CD4-positive, alpha-beta T cell (primary cell): ENCODE measurements around the gene PF4V1. TPM values are rescaled to one million over a fixed set of nuclear protein-coding genes. Genes with fewer than 3 reads are reported as not detected.

Experiments used
- ATAC-seq: fragments of 200-7000 bp; cut with Tn5 transposase; one replicate; pipeline ENCODE4 v1.10.0; 2022; ENCODE audit warnings: mild to moderate bottlenecking; ENCODE audit not compliant: poor library complexity
- CTCF ChIA-PET: fragments of 350-600 bp; sonication (Branson Sonifier 250); formaldehyde crosslinking; loops from one replicate; lab custom pipeline; 2021; ENCODE audit warnings: antibody characterized with exemption, inconsistent platforms; lab: Charles Lee
- POLR2A ChIA-PET: fragments of 350-600 bp; sonication (Branson Sonifier 250); formaldehyde crosslinking; loops from one replicate; lab custom pipeline; 2021; ENCODE audit warnings: antibody characterized with exemption, inconsistent platforms; lab: Charles Lee
- DNase-seq, 14 experiments: peaks; one replicate each; pipeline ENCODE4 v3.0.0-alpha.2; 2013 to 2020; ENCODE audit warnings: mixed read lengths in 2 of 14
- H3K27ac ChIP-seq, 2 donors: one replicate each; pipeline versions ENCODE4 v1.5.1 to v1.7.0; 2013; ENCODE audit warnings: low read length in 2 of 2, low read depth in 1 of 2, mild to moderate bottlenecking in 1 of 2
- H3K27me3 ChIP-seq, 2 experiments: 1 replicate in 1 of 2; 2 replicates in 1 of 2; pipeline versions ENCODE4 v1.6.1 to v1.7.0; 2013; ENCODE audit warnings: low read length in 2 of 2, control low read depth in 1 of 2, mild to moderate bottlenecking in 1 of 2, moderate library complexity in 1 of 2; ENCODE audit not compliant: insufficient read depth in 2 of 2, control insufficient read depth in 1 of 2
- H3K36me3 ChIP-seq: one replicate; pipeline ENCODE4 v1.6.1; 2013; ENCODE audit warnings: low read length, control low read depth; ENCODE audit not compliant: insufficient read depth
- H3K4me1 ChIP-seq: one replicate; pipeline ENCODE4 v1.6.1; 2013; ENCODE audit warnings: low read length, control low read depth; ENCODE audit not compliant: insufficient read depth
- H3K4me3 ChIP-seq: one replicate; pipeline ENCODE4 v1.5.1; 2013; ENCODE audit warnings: mild to moderate bottlenecking, low read length, moderate library complexity
- H3K9me3 ChIP-seq, 2 experiments: 1 replicate in 1 of 2; 2 replicates in 1 of 2; pipeline versions ENCODE4 v1.6.1 to v1.7.0; 2013; ENCODE audit warnings: low read length in 2 of 2, mild to moderate bottlenecking in 2 of 2, control low read depth in 1 of 2, moderate library complexity in 1 of 2; ENCODE audit not compliant: control insufficient read depth in 1 of 2, insufficient read depth in 1 of 2
- H3K27ac Mint-ChIP-seq: one replicate; pipeline ENCODE4 v1.8.0; 2020; ENCODE audit warnings: mixed read lengths
- H3K27me3 Mint-ChIP-seq: one replicate; pipeline ENCODE4 v1.8.0; 2021; ENCODE audit warnings: mixed read lengths
- H3K36me3 Mint-ChIP-seq: one replicate; pipeline ENCODE4 v1.8.0; 2021; ENCODE audit warnings: low read depth, mixed read lengths
- H3K4me1 Mint-ChIP-seq: one replicate; pipeline ENCODE4 v1.8.0; 2021; ENCODE audit warnings: low read depth, mixed read lengths
- H3K4me3 Mint-ChIP-seq: one replicate; pipeline ENCODE4 v1.8.0; 2020; ENCODE audit warnings: mild to moderate bottlenecking, mixed read lengths
- H3K9me3 Mint-ChIP-seq: one replicate; pipeline ENCODE4 v1.8.0; 2020; ENCODE audit warnings: mixed read lengths
- CTCF ChIP-seq: fragments of 200-600 bp; IDR thresholded peaks from one replicate; pipeline ENCODE4 v1.8.0; 2022; ENCODE audit warnings: antibody characterized with exemption, mild to moderate bottlenecking
- intact Hi-C, 2 experiments: fragments of 100-400 bp; cut with DNase I in 1 of 2; cut with micrococcal nuclease in 1 of 2; formaldehyde crosslinking; loops; one replicate each; pipeline versions ENCODE4 v1.15.1 to v1.9.0; 2023 to 2025; cut with DNase I, micrococcal nuclease
- total RNA-seq, 174 experiments: library from RNA in 2 of 174; stranded (reverse) in 2 of 174; gene quantifications; one replicate each; pipeline ENCODE4 v1.2.3 and lab custom pipeline; 2021 to 2026

Gene PF4V1
- total RNA-seq, 2 experiments from 2014 or later: not detected

- ATAC-seq (no peak), DNase-seq (peak in 1 of 14 experiments; percentile 14)
- Mint-ChIP-seq H3K4me1 (no peaks in the 10 kb centered on the region), H3K36me3 (no peaks in the 10 kb centered on the region), H3K4me3 (no peak overlapping the region), H3K27ac (no peak overlapping the region), H3K9me3 (peaks cover 6% of the 10 kb centered on the region), H3K27me3 (no peaks in the 10 kb centered on the region)
- no peak overlapping the region for H3K4me3 ChIP-seq
- H3K9me3 ChIP-seq: no peaks in the 10 kb centered on the region
- no peaks in the 10 kb centered on the region for H3K36me3 ChIP-seq
- intact Hi-C loops: no loop called here
- H3K4me1 ChIP-seq: no peaks in the 10 kb centered on the region
- CTCF ChIA-PET: no interaction called here
- H3K27ac ChIP-seq: no peak overlapping the region
- no peak for TF ChIP-seq CTCF
- H3K27me3 ChIP-seq: no peaks in the 10 kb centered on the region
- POLR2A ChIA-PET: no interaction called here
These were observed 30.1 kb upstream of the PF4V1 start for GRCh38 chr4:73822812-73823504.

- Mint-ChIP-seq H3K4me3 (no peak overlapping the region), H3K36me3 (no peaks in the 10 kb centered on the region), H3K27ac (no peak overlapping the region), H3K9me3 (peaks cover 6% of the 10 kb centered on the region), H3K4me1 (no peaks in the 10 kb centered on the region), H3K27me3 (no peaks in the 10 kb centered on the region)
- CTCF ChIA-PET: no interaction called here
- POLR2A ChIA-PET: no interaction called here
- ATAC-seq (no peak), DNase-seq (no peak)
- no peaks in the 10 kb centered on the region for H3K4me1 ChIP-seq
- H3K9me3 ChIP-seq: no peaks in the 10 kb centered on the region
- H3K4me3 ChIP-seq: no peak overlapping the region
- no peaks in the 10 kb centered on the region for H3K27me3 ChIP-seq
- no peak overlapping the region for H3K27ac ChIP-seq
- no peak for TF ChIP-seq CTCF
- no peaks in the 10 kb centered on the region for H3K36me3 ChIP-seq
- intact Hi-C loops: no loop called here
These were observed 29.3 kb upstream of the PF4V1 start for GRCh38 chr4:73823760-73824159.

GRCh38 chr4:73828956-73829355 lies 24.1 kb upstream of the PF4V1 start:
- no peak for TF ChIP-seq CTCF
- ATAC-seq: no peak
- no peaks in the 10 kb centered on the region for H3K4me1 ChIP-seq
- H3K27me3 Mint-ChIP-seq: no peaks in the 10 kb centered on the region
- no peak overlapping the region for H3K27ac Mint-ChIP-seq
- no peaks in the 10 kb centered on the region for H3K36me3 ChIP-seq
- POLR2A ChIA-PET: no interaction called here
- H3K27ac ChIP-seq: no peak overlapping the region
- H3K4me3 Mint-ChIP-seq: no peak overlapping the region
- DNase-seq: peak in 1 of 14 experiments; percentile 9
- H3K36me3 Mint-ChIP-seq: no peaks in the 10 kb centered on the region
- no peaks in the 10 kb centered on the region for H3K27me3 ChIP-seq
- H3K4me3 ChIP-seq: no peak overlapping the region
- intact Hi-C loops: no loop called here
- no peaks in the 10 kb centered on the region for H3K4me1 Mint-ChIP-seq
- peaks cover 10% of the 10 kb centered on the region for H3K9me3 Mint-ChIP-seq
- CTCF ChIA-PET: no interaction called here
- H3K9me3 ChIP-seq: no peaks in the 10 kb centered on the region
